UCSD-AML1 (cell line): Measurements from ENCODE around the gene SLBP.

Source experiments
- DNase-seq: peaks from one replicate; lab custom pipeline; 2025; ENCODE audit not compliant: unreplicated experiment; lab: John Stamatoyannopoulos, UW

The SLBP gene

DNA sequence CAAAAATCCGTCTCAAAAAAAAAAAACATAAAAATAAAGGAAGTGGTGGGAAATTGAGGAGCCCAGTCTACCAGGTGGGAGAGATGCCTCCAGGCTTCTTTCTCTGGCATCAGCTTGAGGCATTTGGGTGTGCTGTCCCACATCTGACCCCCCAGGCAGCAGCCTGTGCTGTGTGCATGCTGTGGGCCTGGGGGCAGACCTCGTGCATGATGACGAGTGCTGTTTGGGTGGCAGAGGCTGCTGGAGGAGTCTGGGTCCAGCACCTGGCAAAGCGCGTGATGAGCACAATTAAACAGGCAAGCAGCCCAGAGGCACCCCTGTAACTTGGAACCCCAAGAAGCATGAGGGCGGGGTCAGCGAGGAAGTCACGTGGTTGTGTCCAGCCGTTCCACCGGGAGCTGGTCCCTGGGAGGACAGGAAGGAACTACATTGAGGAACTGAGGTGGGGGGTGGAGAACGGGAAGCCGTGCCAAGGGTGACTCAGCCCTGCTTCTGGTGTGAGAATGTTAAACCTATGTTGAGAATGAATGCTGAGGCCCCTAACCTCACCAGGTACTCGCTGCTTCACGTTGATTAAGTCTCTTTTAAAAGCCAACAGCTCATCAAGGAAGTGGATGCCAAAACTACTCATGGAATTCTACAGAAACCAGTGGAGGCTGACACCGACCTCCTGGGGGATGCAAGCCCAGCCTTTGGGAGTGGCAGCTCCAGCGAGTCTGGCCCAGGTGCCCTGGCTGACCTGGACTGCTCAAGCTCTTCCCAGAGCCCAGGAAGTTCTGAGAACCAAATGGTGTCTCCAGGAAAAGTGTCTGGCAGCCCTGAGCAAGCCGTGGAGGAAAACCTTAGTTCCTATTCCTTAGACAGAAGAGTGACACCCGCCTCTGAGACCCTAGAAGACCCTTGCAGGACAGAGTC, 15.3 kb upstream of the SLBP start:
- peak; percentile 78 for DNase-seq

DNA sequence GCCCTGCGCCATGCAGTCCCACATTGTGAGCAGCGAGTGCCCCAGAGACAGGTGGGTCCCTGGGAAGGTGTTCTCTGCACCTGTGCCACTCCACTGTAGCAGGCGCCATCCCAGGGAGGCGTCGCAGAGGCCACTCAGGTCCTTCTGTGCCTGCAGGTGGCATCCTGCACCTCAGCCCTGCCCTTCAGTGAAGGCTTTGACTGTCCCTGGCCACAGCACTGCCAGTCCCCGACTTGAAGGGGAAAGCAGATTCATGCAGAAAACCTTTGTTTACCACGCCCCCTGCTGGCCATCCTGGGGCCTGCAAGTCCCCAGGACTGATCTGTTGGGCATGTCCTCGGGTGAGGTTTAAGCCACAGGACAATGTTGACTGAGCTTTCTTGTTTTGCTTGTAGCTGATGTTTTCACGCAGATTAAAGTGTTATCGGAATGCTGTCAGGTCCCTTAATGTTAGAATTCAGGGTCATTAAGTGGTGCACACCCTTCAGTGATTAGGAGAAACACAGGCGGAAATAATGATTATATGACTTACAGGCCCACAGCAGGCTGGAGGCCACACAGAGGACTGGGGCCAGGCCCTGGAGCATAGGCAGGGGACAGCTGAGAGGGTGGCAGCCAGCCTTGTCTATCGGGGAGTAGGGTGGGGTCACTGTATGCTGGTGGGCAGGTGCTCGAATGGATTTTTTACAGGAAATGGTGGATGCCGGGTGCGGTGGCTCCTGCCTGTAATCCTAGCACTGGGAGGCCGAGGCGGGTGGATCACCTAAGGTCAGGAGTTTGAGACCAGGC, 14.2 kb upstream of the SLBP start:
- peak; percentile 91 for DNase-seq

DNA sequence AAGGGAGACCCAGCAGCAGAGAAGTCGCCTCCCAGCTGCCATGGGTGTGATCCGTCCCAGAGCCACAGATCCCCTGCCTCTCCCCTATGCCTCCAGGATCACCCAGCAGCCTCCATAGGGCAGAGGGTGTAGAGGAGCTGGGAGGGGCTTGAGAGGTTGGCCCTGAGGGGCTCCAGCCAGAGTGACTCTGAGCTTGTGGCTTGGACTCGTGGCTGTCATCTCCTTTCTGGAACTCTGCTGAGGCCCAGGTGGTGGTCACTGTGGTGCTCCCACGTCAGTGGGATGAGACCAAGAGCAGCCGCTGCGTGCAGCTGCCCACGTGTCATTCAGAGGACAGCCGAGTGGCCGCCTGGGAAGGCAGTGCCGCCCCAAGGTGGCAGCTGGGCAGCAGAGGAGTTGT, 13.4 kb upstream of the SLBP start:
- no peak for DNase-seq

DNA sequence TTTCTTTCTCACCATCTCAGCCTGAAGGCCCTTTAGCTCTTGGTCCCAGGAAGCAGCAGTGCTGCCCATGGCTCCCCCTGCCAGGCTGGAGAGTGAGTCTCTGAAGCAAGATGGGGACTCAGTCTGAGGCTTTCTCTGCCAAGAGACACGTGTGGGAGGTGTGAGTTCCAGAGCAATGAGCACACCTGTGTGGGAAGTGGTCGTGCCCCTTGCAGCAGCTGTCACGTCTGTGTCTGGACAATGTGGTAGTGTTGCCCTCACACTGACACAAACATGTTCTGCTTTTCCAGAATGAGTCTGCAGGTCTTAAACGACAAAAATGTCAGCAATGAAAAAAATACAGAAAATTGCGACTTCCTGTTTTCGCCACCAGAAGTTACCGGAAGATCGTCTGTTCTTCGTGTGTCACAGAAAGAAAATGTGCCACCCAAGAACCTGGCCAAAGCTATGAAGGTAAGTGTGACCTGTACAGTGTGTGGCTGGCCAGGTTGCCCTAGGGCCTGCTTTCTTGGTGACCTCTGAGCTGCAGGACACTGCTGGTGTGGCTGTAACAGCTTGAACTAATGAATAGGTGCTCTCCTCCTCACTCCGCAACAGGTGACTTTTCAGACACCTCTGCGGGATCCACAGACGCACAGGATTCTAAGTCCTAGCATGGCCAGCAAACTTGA, 11.1 kb upstream of the SLBP start:
- peak; percentile 63 for DNase-seq

DNA sequence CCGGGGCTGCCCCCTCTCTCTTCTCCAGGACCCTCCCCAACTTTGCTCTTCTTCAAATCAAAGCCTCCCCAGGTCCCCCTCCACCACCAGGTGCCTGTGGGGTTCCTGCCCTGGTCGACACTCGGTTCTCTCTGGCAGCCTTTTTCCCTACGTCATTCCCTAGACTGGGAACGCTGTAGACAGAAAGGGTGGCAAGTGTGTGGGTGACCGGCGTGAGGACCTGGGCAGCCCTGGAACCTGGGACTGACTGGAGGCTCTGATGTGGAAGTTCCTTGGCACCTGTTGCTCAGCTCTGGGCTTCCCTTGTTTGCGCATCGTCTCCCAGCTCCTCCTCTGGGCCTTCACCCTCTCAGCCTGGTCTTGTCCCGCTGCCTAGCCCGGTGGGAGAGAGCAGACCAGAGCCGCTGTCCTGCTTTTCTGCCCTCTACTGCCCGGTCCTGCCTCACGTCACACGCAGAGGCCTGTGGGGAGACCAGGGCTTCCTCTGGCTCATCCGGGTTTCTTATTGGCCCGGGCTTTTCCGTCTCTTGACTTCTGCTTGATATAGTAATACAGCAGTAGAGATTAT, 10.5 kb upstream of the SLBP start:
- peak; percentile 63 for DNase-seq

DNA sequence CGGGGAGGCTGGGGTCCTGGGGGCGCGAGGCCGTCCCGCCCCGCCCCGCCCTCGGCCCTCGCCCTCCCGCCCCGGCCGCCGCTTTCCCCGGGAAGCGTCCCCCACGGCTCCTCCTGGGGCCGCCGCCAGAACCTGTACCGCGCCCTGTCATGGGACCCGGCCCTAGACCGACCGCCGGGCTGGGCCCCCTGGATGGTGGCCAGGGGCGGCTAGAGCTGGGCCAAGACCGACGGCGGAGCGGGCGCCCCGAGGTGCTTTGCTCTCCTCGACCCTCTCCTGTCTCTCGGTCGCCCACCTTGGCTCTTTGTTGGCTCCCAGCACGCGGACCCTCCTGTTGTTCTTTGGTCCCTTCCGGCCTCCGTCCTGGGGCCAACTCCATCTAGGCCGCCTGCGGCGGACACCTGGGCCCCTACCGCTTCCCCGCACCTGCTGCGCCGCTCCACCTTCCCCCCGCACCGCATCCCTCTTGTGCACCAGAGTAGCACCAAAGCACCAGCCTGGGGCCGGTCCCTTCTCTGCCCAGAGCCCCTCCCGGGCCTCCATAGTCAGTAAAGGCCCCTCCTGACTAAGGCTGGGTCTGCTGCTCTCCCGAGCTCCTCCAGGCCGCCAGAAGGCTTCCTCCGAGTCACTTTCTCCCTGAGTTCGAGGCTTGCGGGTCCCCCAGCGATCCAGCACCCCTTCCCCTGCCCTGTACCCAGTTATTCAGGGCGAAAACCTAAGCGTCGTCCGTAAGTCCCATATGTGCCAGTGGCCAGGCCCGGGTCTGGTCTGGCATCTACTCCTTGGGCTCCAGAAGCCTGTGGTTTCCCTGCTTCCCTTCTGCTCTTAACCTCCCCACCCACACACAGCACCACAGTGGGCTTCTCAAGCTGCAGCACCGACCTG, 9.8 kb upstream of the SLBP start:
- DNase-seq, result no peak

DNA sequence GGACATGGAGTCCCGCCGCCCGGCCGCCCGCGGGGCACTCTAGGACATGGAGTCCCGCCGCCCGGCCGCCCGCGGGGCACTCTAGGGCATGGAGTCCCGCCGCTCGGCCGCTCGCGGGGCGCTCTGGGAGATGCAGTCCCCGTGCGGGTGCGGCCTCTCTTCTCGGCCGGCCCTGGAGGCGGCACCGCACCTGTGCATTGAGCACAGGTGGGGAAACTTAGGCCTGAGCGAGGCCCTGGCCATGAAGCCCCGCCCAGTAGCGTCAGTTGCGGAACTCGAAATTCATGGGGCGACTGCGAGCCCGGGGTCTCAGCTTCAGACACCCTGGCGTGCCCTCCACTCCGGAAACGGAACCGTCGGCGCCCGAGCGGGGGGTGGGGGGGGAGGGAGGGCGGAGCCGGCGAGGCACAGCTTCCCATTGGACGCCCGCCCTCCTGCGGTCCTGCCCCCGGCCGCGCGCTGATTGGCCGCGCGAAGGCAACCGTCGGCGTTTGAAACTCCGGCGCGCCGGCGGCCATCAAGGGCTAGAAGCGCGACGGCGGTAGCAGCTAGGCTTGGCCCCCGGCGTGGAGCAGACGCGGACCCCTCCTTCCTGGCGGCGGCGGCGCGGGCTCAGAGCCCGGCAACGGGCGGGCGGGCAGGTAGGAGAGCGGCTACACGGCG, 9.0 kb upstream of the SLBP start, which contains the start of the genes TACC3 and TMEM129:
Gene TACC3, plus strand, starts transcription at position 519 of the 663 bp plus-strand sequence. CDS start 1,901 bp downstream, outside the sequence.
Gene TMEM129, minus strand, starts transcription at position 321 of the 663 bp plus-strand sequence. CDS start 486 bp downstream, outside the sequence.
- DNase-seq, result peak; percentile 94

DNA sequence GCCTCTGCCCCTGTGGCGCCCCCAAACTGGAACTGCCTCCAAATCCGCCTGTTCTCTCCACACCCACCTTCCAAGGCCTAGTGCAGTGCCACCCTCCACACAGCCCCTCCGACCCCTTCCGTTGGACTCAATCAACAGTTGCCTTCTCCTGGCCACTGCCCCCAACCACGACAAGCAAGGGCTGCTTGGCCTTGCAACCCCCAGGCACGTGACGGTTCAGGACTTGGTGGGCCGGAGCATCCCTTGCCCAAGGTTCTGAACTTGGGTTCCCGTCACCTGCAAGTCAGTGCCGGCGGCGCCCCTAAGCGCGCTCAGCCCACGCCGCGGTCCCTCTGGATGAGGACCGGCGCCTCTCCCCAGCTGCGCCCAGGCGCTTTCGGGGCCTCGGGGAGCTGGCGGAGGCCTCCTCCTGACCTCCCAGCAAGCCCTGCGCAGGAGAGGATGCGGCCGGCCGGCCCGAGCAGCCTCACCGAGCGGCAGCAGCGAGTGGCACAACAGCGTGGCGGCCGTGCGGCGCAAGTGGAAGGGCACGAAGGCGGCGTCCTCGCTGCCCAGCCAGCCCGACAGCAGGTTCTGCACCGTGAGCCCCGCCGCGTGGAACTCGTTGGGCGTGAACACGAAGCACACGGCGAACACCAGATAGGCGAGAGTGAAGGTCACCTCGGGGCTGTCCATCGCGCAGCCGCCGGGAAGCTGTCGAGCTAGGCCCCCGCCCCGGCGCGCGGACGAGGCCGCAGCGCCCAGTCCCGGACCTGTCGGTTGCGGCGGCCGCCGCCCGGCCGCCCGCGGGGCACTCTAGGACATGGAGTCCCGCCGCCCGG, 8.3 kb upstream of the SLBP start:
- peak; percentile 59 for DNase-seq

DNA sequence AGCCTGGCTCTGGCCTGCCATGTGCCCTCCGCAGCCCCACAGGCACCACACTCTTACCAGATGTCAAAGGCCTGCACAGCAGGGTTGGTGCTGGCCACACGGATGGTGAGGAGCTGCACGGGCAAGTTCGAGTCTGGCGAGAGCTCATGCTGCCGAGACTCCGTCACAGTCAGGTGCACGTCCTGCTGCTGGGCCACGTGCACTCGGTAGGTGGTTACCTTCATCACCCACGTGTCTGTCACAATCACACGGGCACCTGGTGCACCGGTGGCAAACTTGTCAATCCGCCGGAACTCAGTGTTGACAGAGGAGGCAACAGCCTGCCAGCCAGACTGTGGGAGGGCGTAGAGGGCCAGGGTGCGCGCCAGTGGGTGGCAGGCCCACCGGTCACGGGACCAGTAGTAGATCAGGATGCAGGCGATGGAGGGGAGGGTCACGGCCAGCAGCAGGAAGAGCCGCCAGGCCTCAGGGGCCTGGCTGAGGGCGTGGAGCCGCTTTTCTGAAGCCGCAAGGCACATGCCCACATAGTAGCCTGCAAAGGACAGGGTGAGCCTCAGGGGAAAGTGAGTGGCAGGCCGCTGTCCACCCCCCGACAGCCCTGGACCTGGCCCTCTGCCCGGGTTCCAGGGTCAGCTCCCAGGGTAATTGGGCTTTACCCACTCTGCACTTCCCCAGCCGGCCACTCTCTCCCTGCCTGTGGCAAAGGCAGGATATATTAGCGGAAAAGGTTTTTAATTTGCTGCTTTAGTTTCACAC, 6.2 kb upstream of the SLBP start:
- DNase-seq, result no peak

DNA sequence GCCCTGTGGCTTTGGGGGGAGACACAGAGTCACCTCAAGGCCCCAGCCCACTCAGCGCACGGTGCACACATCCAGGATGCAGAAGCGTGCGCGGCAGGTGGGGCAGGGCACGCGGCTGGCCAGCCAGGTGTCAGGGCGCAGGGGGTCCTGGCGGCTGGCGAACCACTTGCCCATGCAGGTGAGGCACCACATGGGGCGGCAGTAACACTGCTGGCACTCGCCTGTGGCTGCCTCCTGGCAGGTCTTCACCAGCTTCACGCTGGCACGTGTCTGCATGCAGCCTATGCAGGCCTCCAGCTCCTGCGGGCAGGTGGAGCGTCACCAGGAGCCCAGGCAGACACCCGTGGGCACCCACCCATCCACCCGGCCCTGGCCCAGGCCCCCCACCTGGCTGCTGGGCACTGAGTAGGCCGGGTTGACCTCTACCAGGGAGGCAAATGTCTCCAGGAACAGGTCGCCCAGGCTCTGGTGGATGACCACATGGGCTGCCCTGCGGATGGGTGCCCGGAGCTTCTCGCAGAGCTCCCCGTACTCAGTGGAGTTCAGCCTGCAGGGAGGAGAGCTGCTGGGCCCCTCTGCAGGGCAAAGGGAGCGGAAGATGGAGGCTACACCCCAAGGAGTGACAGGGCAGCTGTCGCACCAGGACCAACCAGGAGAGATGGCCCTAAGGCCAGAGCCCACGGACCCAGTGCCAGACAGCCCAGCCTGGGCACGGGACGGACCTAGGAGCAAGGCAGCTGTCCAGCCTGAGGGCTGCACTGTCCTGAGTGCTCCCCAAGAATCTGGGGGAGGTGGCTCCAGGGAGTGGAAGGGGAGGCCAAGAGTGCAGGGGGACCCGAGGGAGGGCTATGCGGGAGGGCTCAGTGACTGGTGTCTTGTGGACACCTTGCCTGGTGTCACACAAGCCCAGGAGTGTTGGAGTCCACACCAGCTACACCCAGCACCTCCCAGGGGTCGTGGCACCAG, 5.3 kb upstream of the SLBP start:
- no peak for DNase-seq

DNA sequence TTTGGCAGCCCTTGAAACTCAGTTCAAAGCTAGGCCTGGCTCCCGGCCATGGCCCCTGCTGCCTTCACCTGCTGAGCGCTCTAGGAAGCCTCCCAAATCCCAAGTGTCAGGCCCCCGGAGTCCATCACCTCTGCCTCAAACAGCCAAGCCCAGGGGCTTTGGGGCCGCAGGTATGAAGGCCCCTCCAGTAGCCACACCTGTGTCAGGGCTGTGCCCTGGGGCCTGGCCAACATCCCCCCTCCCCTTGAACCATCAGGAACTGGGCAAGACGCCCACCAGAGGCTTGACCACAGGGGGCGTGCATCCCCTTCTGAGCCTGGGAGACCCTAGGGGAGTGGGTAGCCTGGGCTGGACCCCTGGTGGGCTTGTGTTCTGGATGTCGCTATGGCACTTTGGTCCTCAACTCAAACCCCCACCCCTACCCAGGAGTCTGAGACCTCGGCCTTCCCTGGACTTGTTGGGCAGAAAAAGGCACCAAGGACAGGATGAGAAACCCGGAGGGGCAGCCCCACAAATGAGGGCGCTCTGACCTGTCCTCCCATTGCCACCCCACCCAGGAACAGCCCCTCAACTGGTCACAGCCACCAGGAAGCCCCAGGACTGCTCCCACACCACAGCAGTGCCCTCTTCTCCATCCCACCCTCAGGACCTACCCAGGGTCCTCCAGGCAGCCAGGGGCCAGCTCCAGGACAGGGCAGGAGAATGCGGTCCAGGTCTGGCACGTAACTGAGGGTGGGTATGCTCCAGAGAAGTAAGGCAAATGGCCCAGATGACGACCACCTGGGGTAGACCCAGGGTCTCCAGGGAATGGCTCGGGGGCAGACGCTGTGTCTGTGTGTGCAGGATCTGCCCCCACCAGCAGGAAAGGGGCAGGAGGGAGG, 4.2 kb upstream of the SLBP start:
- DNase-seq, result no peak

DNA sequence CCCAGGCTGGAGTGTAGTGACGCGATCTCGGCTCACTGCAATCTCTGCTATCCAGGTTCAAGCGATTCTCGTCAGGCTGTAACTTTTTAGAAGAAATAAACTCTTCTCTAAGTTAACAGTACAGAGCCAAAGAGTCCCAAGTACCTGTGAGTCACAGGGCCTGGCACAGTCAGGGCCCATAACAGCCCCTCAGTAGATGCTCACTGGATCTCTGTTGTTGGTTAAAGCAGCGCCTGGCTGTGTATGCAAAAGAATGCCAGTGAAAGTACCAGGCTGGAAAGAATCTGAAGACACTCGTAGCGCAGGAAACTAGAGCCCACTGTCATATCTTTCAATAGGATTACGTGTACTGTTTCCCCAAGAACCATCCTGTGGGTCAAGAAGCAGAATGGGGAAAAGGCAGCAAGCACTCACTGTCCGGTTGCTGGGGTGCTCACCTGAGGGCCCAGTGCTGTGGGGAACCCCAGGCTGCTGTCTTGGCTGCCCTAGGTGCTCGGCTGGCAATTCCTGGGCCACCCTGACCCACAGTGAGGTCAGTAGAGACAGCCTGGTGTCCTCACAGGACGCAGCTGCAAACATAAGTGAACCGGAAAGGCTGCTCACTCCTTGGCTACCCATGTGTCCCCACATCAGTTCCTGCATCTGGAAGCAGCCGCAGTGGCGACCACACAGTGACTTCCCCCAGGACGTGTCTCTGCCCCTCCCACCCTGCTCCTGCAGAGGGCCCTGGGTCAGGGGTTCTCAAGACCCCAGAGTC, 3.1 kb upstream of the SLBP start:
- peak; percentile 72 for DNase-seq

DNA sequence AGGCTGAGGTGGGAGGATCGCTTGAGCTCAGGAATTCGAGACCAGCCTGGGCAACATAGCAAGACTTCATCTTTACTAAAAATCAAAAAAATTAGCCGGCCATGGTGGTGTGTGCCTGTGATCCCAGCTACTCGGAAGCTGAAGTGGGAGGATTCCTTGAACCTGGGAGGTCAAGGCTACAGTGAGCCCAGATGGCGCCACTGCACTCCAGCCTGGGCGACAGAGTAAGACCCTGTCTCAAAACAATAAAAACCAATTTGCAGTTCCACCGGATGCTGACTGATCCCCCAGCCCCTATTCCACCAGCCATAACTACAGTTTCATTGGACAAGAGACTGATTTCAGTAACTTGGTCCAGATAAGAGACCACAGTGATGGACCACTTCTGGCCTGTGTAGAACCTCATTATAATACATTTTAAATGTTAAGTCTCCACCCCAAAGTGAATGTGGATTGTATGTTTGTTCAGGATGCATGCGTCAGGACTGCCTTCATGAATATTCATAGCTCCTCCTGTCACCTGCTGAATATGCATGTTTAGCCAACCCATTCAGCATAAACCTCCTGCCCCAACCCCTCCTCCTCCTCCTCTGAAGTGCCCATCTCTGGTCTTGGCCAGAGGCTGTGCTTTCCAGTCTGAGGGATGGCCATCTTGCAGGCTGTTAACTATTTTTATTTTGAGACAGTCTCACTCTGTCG, 2.3 kb upstream of the SLBP start:
- no peak for DNase-seq
